H1 (cell line): Measurements from ENCODE around the gene CYSRT1. TPM values are rescaled to one million over a fixed set of nuclear protein-coding genes. Genes with fewer than 3 reads are reported as not detected.

Experiments used
- CTCF ChIA-PET: fragments of 300-600 bp; sonication (Branson Sonifier 250); formaldehyde crosslinking; loops from one replicate; lab custom pipeline; 2021; ENCODE audit not compliant: partially characterized antibody; lab: Charles Lee
- POLR2A ChIA-PET: fragments of 300-600 bp; sonication (Branson Sonifier 250); formaldehyde crosslinking; loops from one replicate; lab custom pipeline; 2021; ENCODE audit warnings: inconsistent platforms; ENCODE audit not compliant: partially characterized antibody; lab: Charles Lee
- DNase-seq, 2 experiments: peaks; one replicate each; pipeline versions ENCODE4 v3.0.0 to v3.0.0-alpha.2; 2010 to 2022; ENCODE audit warnings: low spot score in 2 of 2, low read depth in 1 of 2, mixed read lengths in 1 of 2
- FAIRE-seq: peaks from 2 replicates; lab custom pipeline; 2011; peaks lifted over from hg19 to GRCh38; lab: Jason Lieb, UNC
- H2AFZ ChIP-seq: 2 replicates; pipeline ENCODE4 v1.8.1; 2012; ENCODE audit warnings: low read length, inconsistent platforms
- H2AK5ac ChIP-seq: 2 replicates; pipeline ENCODE4 v1.6.1; 2013; ENCODE audit warnings: low read depth, low read length
- H2BK120ac ChIP-seq: replicated peaks from 2 replicates; pipeline ENCODE3; 2013; ENCODE audit warnings: low read depth, low read length, inconsistent platforms
- H2BK12ac ChIP-seq: 2 replicates; pipeline ENCODE4 v1.6.1; 2013; ENCODE audit warnings: low read depth, low read length
- H2BK15ac ChIP-seq: 2 replicates; pipeline ENCODE4 v1.6.1; 2013; ENCODE audit warnings: low read length
- H2BK20ac ChIP-seq: 2 replicates; pipeline ENCODE4 v1.6.1; 2013; ENCODE audit warnings: low read length
- H2BK5ac ChIP-seq: 2 replicates; pipeline ENCODE4 v1.6.1; 2013; ENCODE audit warnings: low read depth, low read length
- H3K14ac ChIP-seq: 2 replicates; pipeline ENCODE4 v1.6.1; 2013; ENCODE audit warnings: inconsistent platforms; ENCODE audit not compliant: insufficient read length
- H3K18ac ChIP-seq: 2 replicates; pipeline ENCODE4 v1.6.1; 2013; ENCODE audit warnings: low read length; ENCODE audit errors: extremely low read depth
- H3K23ac ChIP-seq: 2 replicates; pipeline ENCODE4 v1.6.1; 2013; ENCODE audit warnings: inconsistent platforms; ENCODE audit not compliant: insufficient read length
- H3K23me2 ChIP-seq: 2 replicates; pipeline ENCODE4 v1.6.1; 2013; ENCODE audit warnings: low read depth, low read length
- H3K27ac ChIP-seq: 2 replicates; pipeline ENCODE4 v1.6.1; 2011; ENCODE audit warnings: low read depth, low read length, inconsistent platforms
- H3K27me3 ChIP-seq, 4 experiments: replicated peaks in 1 of 4; 1 replicate in 1 of 4; 2 replicates in 3 of 4; pipeline versions ENCODE4 v1.6.1 to v1.8.1; 2011 to 2013; ENCODE audit warnings: low read length in 3 of 4, mild to moderate bottlenecking in 3 of 4, inconsistent platforms in 2 of 4, mixed read lengths in 2 of 4, moderate library complexity in 1 of 4; ENCODE audit not compliant: control insufficient read depth in 3 of 4, insufficient read depth in 3 of 4; ENCODE audit errors: extremely low read depth in 1 of 4
- H3K36me3 ChIP-seq, 4 experiments: 2 replicates each; pipeline versions ENCODE4 v1.6.1 to v1.8.1; 2011 to 2013; ENCODE audit warnings: mild to moderate bottlenecking in 4 of 4, low read length in 3 of 4, moderate library complexity in 2 of 4, control low read depth in 1 of 4, inconsistent platforms in 1 of 4; ENCODE audit not compliant: insufficient read depth in 4 of 4, control insufficient read depth in 2 of 4
- H3K4ac ChIP-seq: replicated peaks from 2 replicates; pipeline ENCODE3; 2013; ENCODE audit warnings: low read length, low read depth, mixed read lengths, inconsistent platforms; ENCODE audit not compliant: insufficient read length
- H3K4me1 ChIP-seq, 4 experiments: replicated peaks in 1 of 4; 1 replicate in 1 of 4; 2 replicates in 3 of 4; pipeline versions ENCODE4 v1.6.1 to v1.8.1; 2011 to 2013; ENCODE audit warnings: low read length in 3 of 4, inconsistent platforms in 2 of 4, mixed read lengths in 1 of 4; ENCODE audit not compliant: insufficient read depth in 4 of 4, control insufficient read depth in 3 of 4
- H3K4me2 ChIP-seq, 2 experiments: 2 replicates each; pipeline versions ENCODE4 v1.6.1 to v1.8.1; 2011 to 2013; ENCODE audit warnings: low read depth in 2 of 2, low read length in 2 of 2, control low read depth in 1 of 2, inconsistent platforms in 1 of 2, mild to moderate bottlenecking in 1 of 2; ENCODE audit not compliant: insufficient read depth in 1 of 2
- H3K4me3 ChIP-seq, 4 experiments: fragments of 200-600, 300-600 bp in 1 of 4; sonication (generic), shearing (Covaris generic), sonication (Bioruptor Twin) in 1 of 4; 2 replicates each; pipeline versions ENCODE4 v1.5.1 to v1.8.1; 2011 to 2016; ENCODE audit warnings: low read length in 4 of 4, low read depth in 3 of 4, control low read depth in 2 of 4, inconsistent platforms in 2 of 4, mild to moderate bottlenecking in 2 of 4, mixed read lengths in 1 of 4, moderate library complexity in 1 of 4; ENCODE audit not compliant: insufficient read depth in 2 of 4; ENCODE audit errors: extremely low read depth in 1 of 4
- H3K56ac ChIP-seq: replicated peaks from 2 replicates; pipeline ENCODE3; 2013; ENCODE audit warnings: low read depth, mild to moderate bottlenecking, mixed read lengths, low read length, inconsistent platforms; ENCODE audit not compliant: insufficient read length
- H3K79me1 ChIP-seq: 2 replicates; pipeline ENCODE4 v1.6.1; 2013; ENCODE audit warnings: low read depth, low read length, control low read depth
- H3K79me2 ChIP-seq, 2 experiments: 2 replicates each; pipeline versions ENCODE4 v1.6.1 to v1.8.1; 2012 to 2013; ENCODE audit warnings: low read length in 2 of 2, mild to moderate bottlenecking in 2 of 2, inconsistent platforms in 1 of 2; ENCODE audit not compliant: insufficient read depth in 2 of 2, control insufficient read depth in 1 of 2
- H3K9ac ChIP-seq, 4 experiments: replicated peaks in 1 of 4; 1 replicate in 1 of 4; 2 replicates in 3 of 4; pipeline versions ENCODE4 v1.6.1 to v1.8.1; 2011 to 2013; ENCODE audit warnings: low read depth in 3 of 4, low read length in 3 of 4, control low read depth in 2 of 4, mild to moderate bottlenecking in 2 of 4, moderate library complexity in 2 of 4, inconsistent platforms in 1 of 4; ENCODE audit errors: extremely low read depth in 1 of 4
- H3K9me3 ChIP-seq, 2 experiments: 2 replicates each; pipeline versions ENCODE4 v1.6.1 to v1.8.1; 2012 to 2013; ENCODE audit warnings: mild to moderate bottlenecking in 2 of 2, moderate library complexity in 2 of 2, control low read depth in 1 of 2, inconsistent platforms in 1 of 2, low read depth in 1 of 2, low read length in 1 of 2, mixed read lengths in 1 of 2; ENCODE audit not compliant: insufficient read depth in 2 of 2
- H4K20me1 ChIP-seq, 2 experiments: replicated peaks in 1 of 2; 2 replicates each; pipeline versions ENCODE3 to v1.8.1; 2011 to 2013; ENCODE audit warnings: inconsistent platforms in 2 of 2, low read length in 2 of 2, mild to moderate bottlenecking in 1 of 2; ENCODE audit not compliant: insufficient read depth in 2 of 2, control insufficient read depth in 1 of 2
- H4K5ac ChIP-seq: 2 replicates; pipeline ENCODE4 v1.6.1; 2013; ENCODE audit warnings: low read length, low read depth, mixed read lengths, inconsistent platforms; ENCODE audit not compliant: insufficient read length
- H4K8ac ChIP-seq: 2 replicates; pipeline ENCODE4 v1.8.0; 2013; ENCODE audit warnings: mild to moderate bottlenecking, moderate library complexity, low read length, inconsistent platforms; ENCODE audit not compliant: insufficient read depth; ENCODE audit errors: extremely low read depth
- H4K91ac ChIP-seq: replicated peaks from 2 replicates; pipeline ENCODE3; 2013; ENCODE audit warnings: low read length, mixed read lengths, inconsistent platforms; ENCODE audit not compliant: insufficient read length
- CBX8 ChIP-seq: fragments of 300-800, 300-1000 bp; sonication (generic); IDR thresholded peaks from 2 replicates; pipeline ENCODE4 v1.7.1; 2016; ENCODE audit warnings: low read depth, low read length, borderline replicate concordance
- CHD1 ChIP-seq: IDR thresholded peaks from 2 replicates; pipeline ENCODE4 v1.6.1; 2012; ENCODE audit warnings: low read depth, low read length, improper control_type of control experiment
- CTBP2 ChIP-seq: IDR thresholded peaks from 2 replicates; pipeline ENCODE4 v1.7.0; 2011; ENCODE audit warnings: borderline replicate concordance, mild to moderate bottlenecking, moderate library complexity, mixed read lengths, low read length; ENCODE audit not compliant: insufficient read depth, insufficient read length
- MAFK ChIP-seq: IDR thresholded peaks from 2 replicates; pipeline ENCODE4 v1.6.1; 2012; ENCODE audit warnings: low read depth, mild to moderate bottlenecking, improper control_type of control experiment, low read length
- RBBP5 ChIP-seq: IDR thresholded peaks from 2 replicates; pipeline ENCODE4 v1.7.1; 2012; ENCODE audit warnings: low read depth, mild to moderate bottlenecking, inconsistent platforms, low read length, moderate library complexity, borderline replicate concordance
- TCF12 ChIP-seq: IDR thresholded peaks from 2 replicates; pipeline ENCODE4 v1.6.1; 2011; ENCODE audit warnings: low read depth, mild to moderate bottlenecking, low read length
- WGBS, 2 experiments: shearing (Covaris generic) in 1 of 2; methylation state at CpG; one replicate each; pipeline versions ENCODE4 v1.1.6 to v1.1.7; 2013 to 2015; ENCODE audit warnings: low lambda C conversion rate in 2 of 2, mixed read lengths in 2 of 2, inconsistent platforms in 1 of 2, low coverage in 1 of 2, missing lambda C conversion rate in 1 of 2; ENCODE audit not compliant: insufficient replicate concordance in 2 of 2, insufficient coverage in 1 of 2, insufficient read length in 1 of 2; ENCODE audit errors: extremely low coverage in 1 of 2, missing lambda C conversion rate in 1 of 2; 5-methylcytosine and 5-hydroxymethylcytosine counted together
- polyA plus RNA-seq, 7 experiments: library from polyadenylated mRNA; depleted of rRNA in 3 of 7; stranded (reverse) in 5 of 7; unstranded in 2 of 7; fragments of >200 nt in 5 of 7; fragments of 200-250 nt in 2 of 7; gene quantifications; 1 replicate in 5 of 7; 2 replicates in 1 of 7; 4 replicates in 1 of 7; pipeline versions ENCODE4 v1.2.1 to v1.2.3, GENCODE V29; 2011 to 2013; ENCODE audit warnings: missing spikeins in 2 of 7, mixed read lengths in 2 of 7
- total RNA-seq: library from RNA; stranded (reverse); fragmentation: NEBNext Ultra II Directional; extraction: Animal tissue kit (Norgen Biotek cat#: 25700); gene quantifications from 2 replicates; pipeline ENCODE4 v1.2.1, GENCODE V29; 2021

Gene CYSRT1
- total and polyA plus RNA-seq, 2 of the 8 experiments (the other 6 are each of a cell fraction or from before 2014, with no cell fraction given) = 1.0 to 6.5 TPM

DNA sequence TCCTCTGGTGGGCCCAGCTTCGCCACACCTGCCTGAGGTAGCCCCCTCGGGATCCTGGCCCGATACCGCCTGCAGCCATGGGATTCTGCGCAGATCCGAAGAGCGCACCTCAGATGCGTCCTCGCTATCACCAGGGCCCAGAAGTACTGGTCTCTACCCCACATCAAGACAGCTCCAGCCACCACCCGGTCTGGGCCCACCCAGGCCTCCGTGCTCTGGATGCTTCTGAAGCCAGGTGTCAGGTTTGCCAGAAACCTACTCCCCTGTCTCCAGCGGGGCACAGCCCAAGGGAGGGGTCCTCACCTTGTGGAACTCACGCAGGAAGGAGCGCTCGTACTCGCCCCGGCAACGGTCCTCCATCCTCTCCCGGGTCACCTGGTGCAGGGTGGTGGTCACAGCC lies 39.1 kb upstream of the CYSRT1 start:
- H2BK120ac ChIP-seq = no peak overlapping the region
- no peak overlapping the region for H3K18ac ChIP-seq
- no peak overlapping the region for H3K4me2 ChIP-seq
- no peaks in the 10 kb centered on the region for H3K9me3 ChIP-seq
- H3K79me1 ChIP-seq = peaks cover 5% of the 10 kb centered on the region
- H4K5ac ChIP-seq = no peak overlapping the region
- no peak overlapping the region for H3K56ac ChIP-seq
- H2BK5ac ChIP-seq = no peak overlapping the region
- no peak for FAIRE-seq
- no peak overlapping the region for H3K4ac ChIP-seq
- H3K23me2 ChIP-seq = peaks cover 8% of the 10 kb centered on the region; the same call in 1 of the 2 replicates
- peaks cover 0 to 17% (median 6%) of the 10 kb centered on the region in 4 experiments; a peak in 5 of 7 replicates for H3K4me1 ChIP-seq
- peaks cover 0 to 30% of the 10 kb centered on the region in 2 experiments; a peak in 2 of 4 replicates for H3K79me2 ChIP-seq
- no peak overlapping the region for H2AK5ac ChIP-seq
- ChIA-PET POLR2A (interaction anchor here (1.5 kb wide), 1 partner anchor 15 kb away, joined by 3 read pairs; the partner anchor contains the start of gene TPRN), CTCF (interaction anchor here (5.4 to 14.0 kb wide), 2 partner anchors 10 to 43 kb away, joined by 47 to 204 read pairs; partner anchors contain the start of genes CYSRT1, RNF208, RNF224 and SLC34A3)
- H4K8ac ChIP-seq = no peak overlapping the region; the same call in 1 of the 2 replicates
- TF ChIP-seq TCF12 (no peak), MAFK (no peak), CTBP2 (no peak), CHD1 (no peak), RBBP5 (no peak), CBX8 (no peak)
- WGBS, 2 experiments = 90% methylated on average over 19 of the region's 19 CpGs; no CpG with 5 or more reads in 1 of the 2 experiments
- no peak for DNase-seq
- no peak overlapping the region for H3K23ac ChIP-seq
- H2BK12ac ChIP-seq = no peak overlapping the region
- peaks cover 3 to 28% (median 12%) of the 10 kb centered on the region in 4 experiments; a peak in 7 of 8 replicates for H3K36me3 ChIP-seq
- H4K91ac ChIP-seq = no peak overlapping the region
- no peak overlapping the region for H2AFZ ChIP-seq
- no peaks in the 10 kb centered on the region; a peak in 1 of 7 replicates for H3K27me3 ChIP-seq
- no peak overlapping the region for H3K9ac ChIP-seq
- H2BK20ac ChIP-seq = no peak overlapping the region
- H2BK15ac ChIP-seq = no peak overlapping the region
- H3K14ac ChIP-seq = no peak overlapping the region
- no peak overlapping the region for H3K4me3 ChIP-seq
- H4K20me1 ChIP-seq = peaks cover 4 to 30% of the 10 kb centered on the region in 2 experiments
- H3K27ac ChIP-seq = no peak overlapping the region
